ENCODE data around the gene LHX3.

Gene LHX3

GRCh38 chr9:136193891-136194279 is 11.0 kb downstream of the LHX3 start:
- DNase-seq (ENCODE audit: low read depth in 2 of 3, low spot score in 1 of 3), result no peak

GRCh38 chr9:136193127-136193890 is 11.6 kb downstream of the LHX3 start:
- DNase-seq (ENCODE audit: low read depth in 2 of 3, low spot score in 1 of 3), result no peak

- no peak for DNase-seq (ENCODE audit: low read depth in 2 of 3, low spot score in 1 of 3)
These were observed 12.4 kb downstream of the LHX3 start for GRCh38 chr9:136192289-136193126.

- no peak for DNase-seq (ENCODE audit: low read depth in 2 of 3, low spot score in 1 of 3)
These were observed 13.0 kb downstream of the LHX3 start for GRCh38 chr9:136191960-136192286.

- no peak for DNase-seq (ENCODE audit: low read depth in 2 of 3, low spot score in 1 of 3)
These were observed 13.6 kb downstream of the LHX3 start for GRCh38 chr9:136191099-136191959.

GRCh38 chr9:136190656-136191055 is 14.3 kb downstream of the LHX3 start:
- DNase-seq (ENCODE audit: low read depth in 2 of 3, low spot score in 1 of 3), result no peak

GRCh38 chr9:136190237-136190601 is 14.7 kb downstream of the LHX3 start:
- DNase-seq (ENCODE audit: low read depth in 2 of 3, low spot score in 1 of 3), result no peak

GRCh38 chr9:136189394-136190236 is 15.3 kb downstream of the LHX3 start:
- no peak for DNase-seq (ENCODE audit: low read depth in 2 of 3, low spot score in 1 of 3)

- no peak for DNase-seq (ENCODE audit: low read depth in 2 of 3, low spot score in 1 of 3)
These were observed 17.0 kb downstream of the LHX3 start for GRCh38 chr9:136187683-136188586.

- no peak for DNase-seq (ENCODE audit: low read depth in 2 of 3, low spot score in 1 of 3)
These were observed 17.7 kb downstream of the LHX3 start for GRCh38 chr9:136187197-136187596.

- no peak for DNase-seq (ENCODE audit: low read depth in 2 of 3, low spot score in 1 of 3)
These were observed 18.5 kb downstream of the LHX3 start for GRCh38 chr9:136186386-136186785.

- DNase-seq (ENCODE audit: low read depth in 2 of 3, low spot score in 1 of 3), result no peak
These were observed 19.1 kb downstream of the LHX3 start for GRCh38 chr9:136185596-136186366.

- DNase-seq (ENCODE audit: low read depth in 2 of 3, low spot score in 1 of 3), result no peak
These were observed 19.9 kb downstream of the LHX3 start for GRCh38 chr9:136185066-136185465.

- DNase-seq (ENCODE audit: low read depth in 2 of 3, low spot score in 1 of 3), result no peak
These were observed 22.0 kb downstream of the LHX3 start for GRCh38 chr9:136182850-136183422.

- DNase-seq (ENCODE audit: low read depth in 2 of 3, low spot score in 1 of 3), result no peak
These were observed 22.5 kb downstream of the LHX3 start for GRCh38 chr9:136182420-136182787.

- DNase-seq (ENCODE audit: low read depth in 2 of 3, low spot score in 1 of 3), result no peak
These were observed 23.0 kb downstream of the LHX3 start for GRCh38 chr9:136181784-136182419.

GRCh38 chr9:136180586-136180985 is 24.3 kb downstream of the LHX3 start:
- no peak for DNase-seq (ENCODE audit: low read depth in 2 of 3, low spot score in 1 of 3)

GRCh38 chr9:136179761-136180160 is 25.2 kb downstream of the LHX3 start:
- DNase-seq (ENCODE audit: low read depth in 2 of 3, low spot score in 1 of 3), result no peak

Data from stimulated activated CD4-positive, alpha-beta T cell treated with anti-CD3 and anti-CD28 coated beads, Interleukin-12 subunit alpha, Interleukin-12 subunit beta, amount 100 ng/mL, for 48 hours (primary cell).